ENCODE results near the gene HCN4.
"Not testable (repeated sequence)": the region's sequence is repeated elsewhere in the genome, so short reads cannot be mapped to it uniquely, and the experiment has no call there.

The HCN4 gene

GRCh38 chr15:73368301-73369136 is at the start of gene HCN4:
HCN4 (minus strand) TSS chr15:73368958; CDS start chr15:73368270, 688 bp downstream.
- DNase-seq (ENCODE audit: low spot score) = no peak

- DNase-seq (ENCODE audit: low spot score) = no peak
Measured at GRCh38 chr15:73414876-73415275, 46.1 kb upstream of the HCN4 start.

- no peak for DNase-seq (ENCODE audit: low spot score)
Measured at GRCh38 chr15:73403171-73403570, 34.4 kb upstream of the HCN4 start.

GRCh38 chr15:73400222-73400621 is 31.5 kb upstream of the HCN4 start:
- DNase-seq (ENCODE audit: low spot score) = not testable (repeated sequence)

- no peak for DNase-seq (ENCODE audit: low spot score)
Measured at GRCh38 chr15:73398861-73399260, 30.1 kb upstream of the HCN4 start.

- DNase-seq (ENCODE audit: low spot score) = no peak
Measured at GRCh38 chr15:73397461-73397860, 28.7 kb upstream of the HCN4 start.

GRCh38 chr15:73395671-73396070 is 26.9 kb upstream of the HCN4 start:
- no peak for DNase-seq (ENCODE audit: low spot score)

- DNase-seq (ENCODE audit: low spot score) = no peak
Measured at GRCh38 chr15:73394782-73395181, 26.0 kb upstream of the HCN4 start.

GRCh38 chr15:73393336-73393735 is 24.6 kb upstream of the HCN4 start:
- no peak for DNase-seq (ENCODE audit: low spot score)

GRCh38 chr15:73392025-73392424 is 23.3 kb upstream of the HCN4 start:
- DNase-seq (ENCODE audit: low spot score) = no peak

GRCh38 chr15:73391128-73391872 is 22.5 kb upstream of the HCN4 start:
- DNase-seq (ENCODE audit: low spot score) = no peak

GRCh38 chr15:73389971-73390544 is 21.3 kb upstream of the HCN4 start:
- no peak for DNase-seq (ENCODE audit: low spot score)

- no peak for DNase-seq (ENCODE audit: low spot score)
Measured at GRCh38 chr15:73389539-73389938, 20.8 kb upstream of the HCN4 start.

- peak; percentile 57 for DNase-seq (ENCODE audit: low spot score)
Measured at GRCh38 chr15:73388256-73388781, 19.6 kb upstream of the HCN4 start.

- DNase-seq (ENCODE audit: low spot score) = no peak
Measured at GRCh38 chr15:73387507-73388255, 18.9 kb upstream of the HCN4 start.

- DNase-seq (ENCODE audit: low spot score) = no peak
Measured at GRCh38 chr15:73386886-73387506, 18.2 kb upstream of the HCN4 start.

- no peak for DNase-seq (ENCODE audit: low spot score)
Measured at GRCh38 chr15:73386238-73386637, 17.5 kb upstream of the HCN4 start.

- DNase-seq (ENCODE audit: low spot score) = no peak
Measured at GRCh38 chr15:73385205-73385604, 16.4 kb upstream of the HCN4 start.

- no peak for DNase-seq (ENCODE audit: low spot score)
Measured at GRCh38 chr15:73383310-73384189, 14.8 kb upstream of the HCN4 start.

GRCh38 chr15:73382115-73382514 is 13.4 kb upstream of the HCN4 start:
- DNase-seq (ENCODE audit: low spot score) = no peak
